ENCODE data around the gene BCL2L14.

DNA sequence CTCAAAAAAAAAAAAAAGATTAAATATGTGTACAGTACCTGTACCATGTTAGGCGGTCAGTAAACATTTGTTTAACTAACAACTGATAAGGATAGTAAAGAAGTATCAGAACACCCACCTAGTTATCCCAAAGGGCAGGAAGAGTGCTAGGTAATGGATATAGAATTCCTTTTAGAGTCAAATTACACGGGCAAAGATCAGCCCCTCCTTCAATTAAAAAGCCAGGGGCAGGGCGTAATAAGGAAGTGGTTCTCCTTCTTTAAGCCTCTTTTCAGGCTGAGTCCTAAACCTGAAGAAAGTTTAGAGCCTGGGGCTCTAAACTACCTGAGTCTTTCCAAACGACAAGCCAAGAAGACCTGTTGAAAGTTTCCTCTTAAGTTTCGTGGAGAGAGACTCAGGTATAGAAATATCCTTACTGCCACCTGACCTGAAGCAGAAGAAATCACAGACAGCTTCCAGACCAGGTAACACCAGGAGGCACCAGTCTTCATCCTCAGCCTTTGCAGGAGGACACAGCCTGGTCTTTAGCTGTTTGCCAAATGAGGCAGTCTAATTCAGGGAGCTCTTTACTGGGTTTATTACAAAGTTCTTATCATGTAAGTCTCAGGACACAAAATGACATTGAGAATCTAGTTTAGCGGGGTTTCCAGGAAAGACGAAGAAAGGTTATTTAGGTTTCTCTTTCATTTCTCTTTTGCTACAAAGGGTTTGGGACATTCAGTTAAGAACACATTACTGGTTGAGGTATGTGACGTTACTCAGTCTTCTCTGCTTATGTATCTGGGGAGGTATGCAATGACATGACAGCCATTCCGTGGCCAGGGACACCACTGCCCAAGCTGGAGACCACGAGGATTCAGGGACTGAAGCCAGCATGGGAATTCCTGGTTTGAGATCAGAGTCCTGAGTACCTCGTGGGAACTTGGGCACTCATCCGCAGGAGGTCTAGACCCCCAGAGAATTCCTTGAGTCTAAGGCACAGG, at the start of gene BCL2L14:
- no peak for TF ChIP-seq POLR2A (IDR thresholded peaks at IDR 0.05; ENCODE audit: low read length)
- no peak for TF ChIP-seq GATA1 (IDR thresholded peaks at IDR 0.05; ENCODE audit: low read depth, low read length)
